OCI-LY7 (cell line): ENCODE data around the gene DIAPH3.

Source experiments
- EZH2phosphoT487 ChIP-seq: fragments of 200-600 bp; sonication (generic); IDR thresholded peaks from 2 replicates; pipeline ENCODE4 v1.6.1; 2018; ENCODE audit warnings: low read depth, borderline replicate concordance, mild to moderate bottlenecking, mixed run types, antibody characterized with exemption, low read length, moderate library complexity, mixed read lengths
- TF ChIP-seq, protein P1 (sequence below): fragments of 200-600 bp; sonication (generic); conservative IDR thresholded peaks from 2 replicates; pipeline ENCODE4 v1.5.1; 2014; ENCODE audit warnings: mild to moderate bottlenecking, antibody characterized with exemption, low read length, moderate library complexity, mixed read lengths

DNA sequence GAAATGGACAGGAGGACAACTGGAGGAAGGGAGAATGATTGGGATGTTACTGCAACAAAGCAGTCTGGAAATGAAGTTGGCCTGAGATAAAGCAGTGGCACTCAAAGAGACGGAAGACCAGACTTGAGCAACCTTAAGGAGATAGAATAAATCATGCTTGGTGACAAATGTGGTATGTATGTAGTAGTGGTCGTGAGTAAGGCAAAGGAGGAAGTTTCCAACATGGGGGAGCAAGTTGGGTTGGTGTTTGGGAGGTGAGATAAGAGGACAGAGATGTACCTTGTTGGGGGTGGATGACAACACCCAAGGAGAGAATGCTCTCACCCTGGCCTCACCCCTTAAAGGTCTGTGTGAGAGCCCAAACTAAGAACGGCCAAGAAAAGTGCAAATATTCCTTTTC lies 420.5 kb downstream of the DIAPH3 start:
- TF ChIP-seq, protein P1, sequence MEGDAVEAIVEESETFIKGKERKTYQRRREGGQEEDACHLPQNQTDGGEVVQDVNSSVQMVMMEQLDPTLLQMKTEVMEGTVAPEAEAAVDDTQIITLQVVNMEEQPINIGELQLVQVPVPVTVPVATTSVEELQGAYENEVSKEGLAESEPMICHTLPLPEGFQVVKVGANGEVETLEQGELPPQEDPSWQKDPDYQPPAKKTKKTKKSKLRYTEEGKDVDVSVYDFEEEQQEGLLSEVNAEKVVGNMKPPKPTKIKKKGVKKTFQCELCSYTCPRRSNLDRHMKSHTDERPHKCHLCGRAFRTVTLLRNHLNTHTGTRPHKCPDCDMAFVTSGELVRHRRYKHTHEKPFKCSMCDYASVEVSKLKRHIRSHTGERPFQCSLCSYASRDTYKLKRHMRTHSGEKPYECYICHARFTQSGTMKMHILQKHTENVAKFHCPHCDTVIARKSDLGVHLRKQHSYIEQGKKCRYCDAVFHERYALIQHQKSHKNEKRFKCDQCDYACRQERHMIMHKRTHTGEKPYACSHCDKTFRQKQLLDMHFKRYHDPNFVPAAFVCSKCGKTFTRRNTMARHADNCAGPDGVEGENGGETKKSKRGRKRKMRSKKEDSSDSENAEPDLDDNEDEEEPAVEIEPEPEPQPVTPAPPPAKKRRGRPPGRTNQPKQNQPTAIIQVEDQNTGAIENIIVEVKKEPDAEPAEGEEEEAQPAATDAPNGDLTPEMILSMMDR, result no peak
- TF ChIP-seq EZH2phosphoT487, result no peak
